NOMO-1 treated with dmso at 0.1 percent for 144 hours (cell line): ENCODE data around the gene YAF2.
A peak's percentile ranks its signal among the peaks of the same experiment; 100 is the strongest.

Experiments
- DNase-seq: peaks from one replicate; lab custom pipeline; 2025; ENCODE audit not compliant: unreplicated experiment; lab: John Stamatoyannopoulos, UW

Gene YAF2, protein sequence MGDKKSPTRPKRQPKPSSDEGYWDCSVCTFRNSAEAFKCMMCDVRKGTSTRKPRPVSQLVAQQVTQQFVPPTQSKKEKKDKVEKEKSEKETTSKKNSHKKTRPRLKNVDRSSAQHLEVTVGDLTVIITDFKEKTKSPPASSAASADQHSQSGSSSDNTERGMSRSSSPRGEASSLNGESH

DNA sequence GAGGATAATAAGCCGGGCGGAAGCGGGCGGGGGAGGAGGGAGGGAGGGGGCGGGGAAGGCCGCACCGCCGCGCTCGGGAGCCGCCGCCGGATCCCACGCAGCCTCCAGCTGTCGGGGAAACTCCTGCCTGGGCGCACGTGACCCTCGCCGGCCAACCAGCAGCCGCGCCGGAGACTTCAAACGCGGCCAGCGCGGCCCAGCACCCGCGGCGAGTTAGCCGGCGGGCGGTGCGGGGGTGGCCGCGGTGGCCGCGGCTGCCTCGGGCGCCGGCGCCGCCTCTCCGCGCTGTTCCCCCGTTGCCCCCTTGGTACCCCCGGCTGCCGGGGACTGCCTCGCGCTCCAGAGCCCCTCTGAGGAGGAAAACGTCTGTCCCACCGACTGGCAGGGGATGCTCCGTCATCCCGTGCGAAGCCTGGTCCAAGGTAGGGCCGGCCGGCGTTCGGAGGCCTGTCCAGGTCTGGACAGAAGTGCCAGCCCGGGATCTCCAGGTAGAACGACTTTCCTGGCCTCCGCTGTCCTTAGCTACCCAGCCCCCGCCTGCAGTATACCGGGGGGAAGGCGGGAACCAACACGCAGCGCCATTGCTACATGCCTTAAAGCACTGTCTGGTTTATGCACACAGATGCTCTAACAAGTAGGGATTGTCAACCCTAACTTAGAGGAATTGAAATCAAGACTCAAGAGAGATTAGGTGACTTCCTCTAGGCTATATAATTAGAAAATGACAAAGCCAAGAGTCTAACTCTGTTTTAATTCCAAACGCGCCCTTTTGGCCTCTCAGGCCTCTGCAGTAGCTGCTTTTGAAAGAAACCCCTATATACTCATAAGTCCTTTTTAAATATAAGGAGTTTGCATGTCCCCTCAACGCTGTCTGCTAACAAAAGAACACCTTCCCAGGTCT lies at the start of gene YAF2:
Gene YAF2, minus strand, starts transcription at position 9 of the 901 bp plus-strand sequence. CDS start 68 bp downstream, outside the sequence.
- peak; percentile 52 for DNase-seq

DNA sequence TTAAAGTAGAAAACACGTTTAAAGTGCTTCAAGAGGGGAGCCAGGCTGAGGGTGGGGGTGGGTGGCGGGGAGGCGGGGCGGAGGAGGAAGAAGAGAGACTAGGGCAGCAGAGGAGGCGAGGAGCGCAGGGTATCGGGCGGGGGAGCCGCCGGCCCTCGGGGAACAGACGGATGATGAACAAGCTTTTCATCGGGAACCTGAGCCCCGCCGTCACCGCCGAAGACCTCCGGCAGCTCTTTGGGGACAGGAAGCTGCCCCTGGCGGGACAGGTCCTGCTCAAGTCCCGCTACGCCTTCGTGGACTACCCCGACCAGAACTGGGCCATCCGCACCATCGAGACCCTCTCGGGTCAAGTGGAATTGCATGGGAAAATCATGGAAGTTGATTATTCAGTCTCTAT lies 48.7 kb upstream of the YAF2 start:
- DNase-seq: no peak

DNA sequence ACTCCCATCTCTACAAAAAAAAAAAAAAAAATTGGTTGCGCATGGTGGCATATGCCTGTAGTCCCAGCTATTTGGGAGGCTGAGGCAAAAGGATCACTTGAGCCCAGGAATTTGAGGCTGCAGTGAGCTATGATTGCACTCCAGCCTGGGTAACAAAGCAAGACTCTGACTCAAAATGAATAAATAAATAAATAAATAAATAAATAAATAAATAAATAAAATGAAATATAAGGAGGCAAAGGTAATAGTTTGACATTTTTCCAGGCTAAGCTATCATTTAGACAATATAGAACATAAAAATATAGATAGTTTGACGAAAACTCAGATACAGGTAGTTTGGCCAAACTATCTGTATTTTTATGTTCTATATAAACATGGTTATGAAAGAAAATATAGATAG lies 47.4 kb upstream of the YAF2 start:
- DNase-seq: no peak

DNA sequence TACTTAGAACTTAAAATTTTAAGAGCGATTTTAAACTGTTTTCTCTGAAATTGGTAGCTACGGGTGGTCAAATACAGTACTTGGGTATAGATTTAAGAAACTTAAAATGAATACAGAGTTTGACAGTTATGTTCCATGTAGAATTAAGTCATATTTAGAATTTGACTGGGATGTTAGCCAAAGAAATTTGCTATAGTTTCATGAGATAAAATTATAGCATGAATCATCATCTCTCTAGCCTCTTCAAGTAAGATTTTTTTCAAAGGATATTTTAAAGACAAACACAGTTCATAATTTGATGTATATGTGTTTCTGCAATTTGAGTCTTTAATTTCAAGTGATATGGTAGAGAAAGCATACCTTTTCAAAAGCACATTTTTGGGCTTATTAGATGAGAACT lies 46.8 kb upstream of the YAF2 start:
- no peak for DNase-seq

DNA sequence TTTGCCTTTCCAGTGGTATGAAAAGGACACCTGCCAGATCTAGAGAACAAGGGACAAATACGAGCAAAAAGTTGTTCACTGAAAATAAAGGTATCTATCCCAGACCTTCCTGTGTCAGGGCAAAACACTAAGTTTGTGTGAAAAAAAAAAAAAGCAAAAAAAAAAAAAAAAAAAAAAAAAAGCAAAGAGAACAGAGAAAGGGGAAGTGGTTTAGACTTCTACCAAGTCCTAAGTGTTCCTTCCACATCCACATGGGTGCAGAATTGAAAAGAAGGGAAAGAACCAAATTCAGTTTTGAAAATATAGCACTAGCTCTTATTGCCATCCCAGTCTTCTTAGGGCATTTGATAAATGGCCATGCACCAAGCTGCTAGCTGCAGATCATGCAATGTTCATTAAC lies 46.1 kb upstream of the YAF2 start:
- no peak for DNase-seq

DNA sequence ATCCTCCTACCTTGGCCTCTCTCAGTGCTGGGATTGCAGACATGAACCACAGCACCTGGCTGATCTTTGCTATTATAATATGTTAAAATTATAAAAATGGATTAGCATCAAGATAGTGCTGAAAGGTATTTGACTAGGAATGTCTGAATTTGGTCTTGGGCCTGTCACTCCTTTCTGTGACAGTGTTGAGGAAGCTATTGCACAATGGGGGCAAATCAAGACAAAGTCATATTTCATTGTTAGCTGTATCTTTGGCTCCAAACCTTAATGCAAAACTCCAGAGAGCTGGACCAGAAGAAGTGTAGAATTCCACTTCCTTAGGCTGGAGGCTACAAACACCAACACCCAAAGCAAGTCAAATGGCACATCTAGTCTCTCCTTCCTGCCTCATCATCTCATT lies 45.7 kb upstream of the YAF2 start:
- DNase-seq: peak; percentile 20

DNA sequence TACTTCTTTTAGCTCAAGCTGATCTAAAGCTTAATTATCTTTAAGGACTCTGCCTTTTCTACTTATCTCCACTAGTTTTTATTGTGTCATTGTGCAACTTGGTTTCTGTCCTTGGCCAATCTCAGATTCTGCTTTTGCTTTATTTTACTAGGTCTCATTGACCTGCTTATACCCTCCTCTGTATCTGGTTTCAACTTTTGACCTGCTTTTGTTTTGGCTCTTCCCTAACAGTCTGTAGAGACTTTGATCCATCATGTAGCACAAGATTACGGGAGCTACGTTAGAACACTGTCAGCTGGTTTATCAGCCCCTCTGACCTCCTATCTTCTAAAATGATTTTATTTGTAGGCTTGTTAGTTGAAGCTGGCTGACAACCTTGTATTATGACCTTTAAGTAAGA lies 44.2 kb upstream of the YAF2 start:
- DNase-seq: no peak

DNA sequence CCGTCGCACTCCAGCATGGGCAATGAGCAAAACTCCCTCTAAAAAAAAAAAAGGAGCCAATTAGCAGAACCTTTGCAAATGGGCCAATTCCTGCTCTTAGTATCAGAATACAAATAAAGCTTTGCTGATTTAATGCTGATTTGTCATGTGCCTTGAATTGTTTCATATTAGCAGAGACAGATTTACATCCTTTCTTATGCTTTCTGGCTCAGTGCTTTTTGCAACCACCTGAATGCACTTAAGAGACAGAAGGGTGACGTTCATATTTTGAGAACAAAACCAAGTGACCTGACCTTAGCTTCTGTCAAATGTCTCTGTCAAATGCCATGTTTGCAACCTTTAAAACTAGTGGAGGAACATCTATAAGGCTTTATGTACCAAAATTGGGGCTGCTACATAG lies 43.8 kb upstream of the YAF2 start:
- no peak for DNase-seq

DNA sequence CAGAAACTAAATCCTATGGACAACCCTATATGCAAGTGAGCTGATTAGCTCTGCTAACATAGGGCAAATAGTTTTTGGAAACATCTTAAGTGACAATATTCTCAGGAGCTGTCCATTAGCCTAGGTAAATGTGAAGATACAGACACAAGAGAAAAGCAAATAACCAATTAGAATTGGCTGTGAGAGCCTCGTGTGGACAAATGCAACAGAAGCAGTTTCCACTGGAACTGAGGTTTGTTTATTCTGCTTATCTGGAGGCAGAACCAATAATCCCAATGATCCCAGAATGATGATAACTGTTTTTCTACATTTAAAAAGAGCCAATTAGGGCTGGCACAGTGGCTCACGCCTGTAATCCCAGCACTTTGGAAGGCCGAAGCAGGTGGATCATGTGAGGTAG lies 43.2 kb upstream of the YAF2 start:
- no peak for DNase-seq

DNA sequence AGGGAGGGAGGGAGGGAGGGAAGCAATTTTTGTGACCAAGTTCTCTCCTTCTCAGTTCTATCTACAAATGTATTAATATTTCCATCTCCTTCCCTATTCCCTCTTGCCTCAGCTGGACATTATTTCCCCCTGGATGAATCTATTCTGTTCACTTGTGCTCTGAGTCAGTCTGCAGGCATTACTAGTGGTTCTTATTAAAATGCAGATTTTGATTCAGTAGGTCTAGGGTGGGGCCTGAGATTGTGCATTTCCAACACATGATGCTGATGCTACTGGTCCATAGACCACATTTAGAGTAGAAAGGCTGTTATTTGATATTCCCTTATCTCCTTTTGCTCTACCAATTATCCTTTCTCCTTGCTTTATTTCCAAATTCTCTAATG lies 40.1 kb upstream of the YAF2 start:
- DNase-seq: no peak

DNA sequence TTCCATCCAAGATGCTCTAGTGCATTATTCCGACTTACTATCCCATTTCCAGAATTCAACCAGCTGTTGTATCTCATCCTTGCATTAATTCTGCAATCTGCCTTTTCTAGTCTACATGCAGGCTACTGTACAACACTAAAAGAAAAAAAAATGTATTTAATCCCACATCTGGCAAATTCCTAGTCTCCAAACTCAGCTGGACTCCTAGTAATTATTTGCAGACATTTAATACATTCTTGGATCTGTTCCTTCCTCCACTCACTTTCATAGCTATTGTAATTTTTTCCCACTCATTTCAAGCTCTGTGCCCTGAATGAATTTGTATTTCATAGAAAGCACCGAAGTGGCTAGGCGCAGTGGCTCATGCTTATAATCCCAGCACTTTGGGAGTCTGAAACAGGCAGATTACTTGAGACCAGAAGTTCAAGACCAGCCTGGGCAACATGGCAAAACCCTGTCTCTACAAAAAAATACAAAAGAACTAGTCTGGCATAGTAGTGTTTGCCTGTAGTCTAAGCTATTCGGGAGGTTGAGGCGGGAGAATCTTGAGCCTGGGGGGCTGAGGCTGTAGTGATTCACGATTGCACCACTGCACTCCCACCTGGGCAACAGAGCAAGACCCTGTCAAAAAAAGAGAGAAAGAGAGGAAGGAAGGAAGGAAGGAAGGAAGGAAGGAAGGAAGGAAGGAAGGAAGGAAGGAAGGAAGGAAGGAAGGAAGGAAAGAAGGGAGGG lies 39.5 kb upstream of the YAF2 start:
- DNase-seq: no peak

DNA sequence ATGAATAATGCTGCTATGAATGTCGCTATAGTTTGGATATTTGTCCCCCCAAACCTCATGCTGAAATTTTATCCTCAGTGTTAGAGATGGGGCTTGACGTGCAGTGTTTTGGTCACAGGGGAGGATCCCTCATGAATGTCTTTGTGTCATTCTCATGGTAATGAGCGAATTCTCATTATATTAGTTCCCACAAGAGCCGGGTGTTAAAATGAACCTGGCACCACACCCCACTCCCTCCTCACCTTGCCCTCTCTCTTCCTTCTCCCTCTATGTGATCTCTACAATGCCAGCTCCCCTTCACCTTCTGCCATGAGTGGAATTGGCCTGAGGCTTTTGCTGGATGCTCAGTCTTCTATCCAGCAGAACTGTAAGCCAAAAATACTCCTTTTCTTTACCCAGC lies 37.5 kb upstream of the YAF2 start:
- DNase-seq: no peak

DNA sequence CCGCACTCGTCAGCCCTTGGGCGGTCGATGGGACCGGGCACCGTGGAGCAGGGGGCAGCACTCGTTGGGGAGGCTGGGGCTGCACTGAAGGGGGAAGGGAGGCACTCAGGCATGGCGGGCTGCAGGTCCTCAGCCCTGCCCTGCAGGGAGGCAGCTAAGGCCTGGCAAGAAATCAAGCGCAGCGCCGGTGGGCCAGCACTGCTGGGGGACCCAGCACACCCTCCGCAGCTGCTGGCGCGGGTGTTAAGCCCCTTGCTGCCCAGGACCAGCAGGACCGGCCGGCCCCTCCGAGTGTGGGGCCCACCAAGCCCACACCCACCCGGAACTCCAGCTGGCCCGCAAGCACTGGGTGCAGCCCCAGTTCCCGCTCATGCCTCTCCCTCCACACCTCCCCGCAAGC lies 35.7 kb upstream of the YAF2 start:
- no peak for DNase-seq

DNA sequence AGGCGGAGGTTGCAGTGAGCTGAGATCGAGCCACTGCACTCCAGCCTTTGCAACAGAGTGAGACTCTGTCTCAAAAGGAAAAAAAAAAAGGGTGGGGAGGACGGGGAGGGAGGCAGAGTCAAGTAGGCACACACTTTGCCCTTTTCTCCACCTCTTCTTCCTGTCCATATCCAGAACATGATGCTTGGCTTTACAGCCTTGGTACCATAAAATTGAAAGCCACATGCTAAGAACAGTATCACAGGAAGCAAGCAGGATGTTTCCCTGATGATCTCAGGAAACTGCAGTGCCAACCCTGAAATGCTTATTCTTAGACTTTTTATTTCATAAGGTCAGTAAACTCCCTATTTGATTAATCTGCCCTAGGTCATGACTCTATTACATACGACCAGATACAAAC lies 32.5 kb upstream of the YAF2 start:
- no peak for DNase-seq

DNA sequence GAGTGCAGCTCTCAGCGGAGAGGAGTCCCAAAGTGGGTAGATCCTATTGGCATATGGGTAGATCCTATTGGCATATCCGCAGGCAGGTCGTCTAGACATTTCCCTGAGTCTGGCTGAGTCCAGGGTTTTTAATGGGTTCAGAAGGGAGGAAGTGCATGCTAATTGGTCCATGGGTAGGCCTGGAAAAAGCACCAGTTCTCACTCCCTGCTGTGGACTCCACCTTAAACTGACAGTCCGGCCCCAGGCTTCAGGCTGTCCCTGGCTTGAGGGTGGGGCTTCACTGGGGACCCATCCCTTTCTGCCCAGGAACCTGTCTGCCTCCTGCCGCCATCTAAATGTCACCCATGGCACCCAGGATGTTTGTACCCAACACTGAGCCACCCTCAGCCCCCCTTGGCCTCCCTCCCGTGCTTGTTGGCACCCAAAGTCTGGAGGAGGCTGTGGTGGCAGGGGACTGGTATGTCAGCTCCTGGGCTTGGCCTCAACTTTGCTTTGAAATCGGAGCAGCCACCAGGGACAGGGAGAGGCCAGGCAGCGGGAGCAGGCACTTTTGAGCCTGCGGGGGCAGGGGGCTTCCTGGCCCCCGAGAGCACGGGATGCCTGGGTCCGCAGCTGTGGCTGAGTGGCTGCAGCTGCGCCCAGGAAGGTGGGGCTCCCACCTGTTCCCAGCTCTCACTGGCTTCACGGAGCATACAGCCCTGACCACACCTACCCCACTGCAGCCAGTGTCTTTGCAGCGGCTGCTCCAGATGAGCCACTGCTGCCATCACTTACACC lies 29.6 kb upstream of the YAF2 start:
- DNase-seq: no peak

DNA sequence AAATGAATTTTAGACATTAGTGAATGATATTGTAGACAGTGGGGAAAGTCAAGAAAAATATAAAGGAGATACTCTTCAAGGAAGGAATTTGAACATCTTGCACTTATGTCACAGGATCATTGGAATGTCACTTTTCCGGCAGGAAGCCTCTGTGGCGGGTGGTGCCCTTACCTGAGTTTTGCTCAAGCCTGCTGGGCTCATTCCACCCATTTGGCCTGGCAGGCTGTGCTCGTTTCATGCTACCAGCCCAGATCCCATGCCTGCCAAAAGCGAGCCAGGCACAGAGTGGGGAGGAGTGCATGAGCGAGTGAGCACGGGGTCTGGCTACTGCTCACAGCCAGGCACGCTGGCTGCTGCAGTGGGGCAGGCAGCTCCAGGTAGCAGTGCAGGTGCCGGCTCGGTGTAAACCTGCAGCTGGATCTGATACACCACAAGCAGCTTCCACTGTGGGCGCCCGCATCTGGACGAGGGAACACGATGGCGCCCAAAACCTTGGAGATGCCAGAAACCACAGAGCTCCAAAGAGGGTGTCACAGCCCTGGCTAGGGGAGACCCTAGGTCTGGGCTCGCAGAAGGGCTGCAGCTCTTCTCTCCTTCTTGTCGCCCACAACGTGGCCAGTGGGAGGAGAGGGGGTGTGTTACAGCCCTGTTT lies 28.7 kb upstream of the YAF2 start:
- DNase-seq: no peak

DNA sequence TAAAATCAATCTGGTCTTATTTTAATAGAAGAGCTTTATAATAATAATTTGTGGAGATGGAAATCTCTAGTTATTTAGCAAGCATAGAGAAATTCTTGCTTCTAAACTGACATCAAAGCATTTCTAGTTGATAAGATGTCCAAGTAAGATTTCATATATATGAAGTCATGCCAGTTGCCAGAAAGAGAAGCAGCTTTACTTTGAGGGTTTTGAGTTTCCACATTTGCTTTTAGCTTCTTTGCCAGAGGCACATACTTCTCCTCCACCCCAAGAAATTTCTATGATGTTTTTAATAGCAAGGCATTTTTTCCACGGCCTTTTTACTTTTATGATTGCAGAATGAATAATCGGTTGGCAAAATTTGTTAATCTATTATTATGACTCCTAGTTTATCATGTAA lies 24.2 kb upstream of the YAF2 start:
- DNase-seq: no peak

DNA sequence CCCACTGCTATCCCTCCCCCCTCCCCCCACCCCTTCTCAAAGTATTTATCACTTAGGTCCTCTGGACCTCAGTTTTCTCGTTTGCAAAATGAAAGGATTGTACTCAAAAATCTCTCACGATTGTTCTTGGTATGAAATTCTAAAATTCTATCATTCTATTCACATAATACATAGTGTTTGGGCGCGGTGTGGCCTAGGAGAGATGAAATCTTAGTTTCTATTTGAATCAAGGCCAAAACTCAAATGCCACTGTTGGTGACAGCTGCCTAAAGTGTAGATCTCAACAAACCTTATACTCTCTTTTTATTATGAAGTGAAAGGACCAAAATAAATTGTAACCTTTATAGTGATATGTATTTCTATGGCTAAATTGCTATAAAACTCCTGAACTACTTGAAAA lies 23.7 kb upstream of the YAF2 start:
- no peak for DNase-seq

DNA sequence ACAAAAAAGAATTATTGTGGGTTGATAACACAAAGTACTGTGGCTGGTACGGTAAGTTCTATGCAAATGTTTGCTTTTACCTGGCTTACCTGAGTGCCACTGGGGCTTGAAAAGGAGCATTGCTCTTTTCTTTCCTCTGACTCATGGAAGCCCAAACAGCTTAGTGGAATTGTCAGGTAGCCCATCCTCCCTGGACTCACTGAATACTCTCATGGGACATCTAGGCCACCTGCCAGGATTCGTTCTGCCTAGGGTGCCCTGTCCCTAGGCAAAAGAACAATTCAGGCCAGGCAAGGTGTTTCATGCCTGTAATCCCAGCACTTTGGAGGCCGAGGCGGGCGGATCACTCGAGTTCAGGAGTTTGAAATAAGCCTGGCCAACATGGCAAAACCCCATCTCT lies 22.5 kb upstream of the YAF2 start:
- DNase-seq: no peak

DNA sequence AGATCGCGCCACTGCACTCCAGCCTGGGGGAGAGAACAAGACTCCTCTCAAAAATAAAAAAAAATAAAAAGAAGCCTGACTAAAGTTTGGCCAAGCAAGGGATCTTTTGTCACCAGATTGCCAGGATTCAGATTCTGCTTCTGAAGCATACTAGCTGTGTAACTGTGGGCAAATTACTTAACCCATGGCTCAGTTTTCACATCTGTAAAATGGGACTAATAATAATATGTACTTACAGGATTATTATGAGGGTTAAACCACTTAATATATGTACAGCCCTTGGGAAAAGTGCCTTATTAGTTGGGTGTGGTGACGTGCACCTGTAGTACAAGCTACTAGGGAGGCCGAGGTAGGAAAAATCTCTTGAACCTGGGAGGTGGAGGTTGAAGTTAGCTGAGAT lies 21.7 kb upstream of the YAF2 start:
- no peak for DNase-seq

DNA sequence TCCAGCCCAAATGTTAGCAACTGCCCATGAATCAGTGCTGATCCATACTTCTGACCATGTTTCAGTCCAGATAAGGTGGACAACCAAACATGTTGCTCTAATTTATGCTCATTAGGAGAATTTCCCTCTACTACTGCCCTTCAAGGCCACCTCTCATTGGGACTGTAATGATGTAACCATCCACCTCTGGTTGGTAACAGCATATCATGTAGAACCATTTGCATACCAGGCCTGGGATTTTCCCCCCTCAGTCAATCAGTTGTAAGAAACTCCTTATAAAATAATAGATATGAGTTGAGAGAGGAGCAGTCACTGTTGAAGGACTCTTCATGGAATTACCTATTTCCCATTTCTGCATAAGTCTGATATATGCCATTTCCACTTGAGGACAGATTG lies 17.8 kb upstream of the YAF2 start:
- DNase-seq: no peak
